Myocyte (in vitro differentiated cells): ENCODE data around the gene LAMA2. TPM values are rescaled to one million over a fixed set of nuclear protein-coding genes. Genes with fewer than 3 reads are reported as not detected.
"Not testable (repeated sequence)": the region's sequence is repeated elsewhere in the genome, so short reads cannot be mapped to it uniquely, and the experiment has no call there.

Experiments
- DNase-seq: peaks from one replicate; pipeline ENCODE4 v3.0.0-alpha.2; 2012; ENCODE audit warnings: low read depth
- total RNA-seq: library from RNA; depleted of rRNA; stranded (reverse); fragments of >200 nt; gene quantifications from 2 replicates; pipeline ENCODE4 v1.2.3, GENCODE V29; 2014

Gene LAMA2
- total RNA-seq, 1 donor from 2014 or later: 137 TPM

DNA sequence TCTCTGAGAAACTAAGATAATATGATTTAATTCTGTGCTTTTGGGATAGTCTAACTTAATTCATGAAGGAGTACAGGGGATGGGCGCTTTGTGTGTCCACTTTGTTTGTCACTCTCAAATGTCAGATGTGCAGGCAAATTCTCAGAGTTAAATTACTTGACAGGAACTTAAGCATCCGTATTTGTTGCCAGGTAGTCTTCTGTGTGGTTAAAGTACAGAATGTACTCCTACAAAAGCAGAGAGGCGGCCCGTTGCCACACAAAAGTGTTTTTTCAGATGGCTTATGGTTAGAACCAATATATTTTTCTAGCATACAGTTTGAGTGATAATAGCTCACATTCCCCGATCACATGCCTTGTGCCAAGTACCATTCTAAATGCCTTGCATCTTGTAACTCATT lies 234.4 kb downstream of the LAMA2 start:
- no peak for DNase-seq

GRCh38 chr6:129120856-129121638 lies 238.1 kb downstream of the LAMA2 start:
- peak; percentile 60 for DNase-seq

GRCh38 chr6:129124347-129124746 lies 241.4 kb downstream of the LAMA2 start:
- no peak for DNase-seq

GRCh38 chr6:129130106-129130505 lies 247.2 kb downstream of the LAMA2 start:
- peak; percentile 46 for DNase-seq

GRCh38 chr6:129130959-129131681 lies 248.2 kb downstream of the LAMA2 start:
- DNase-seq: peak; percentile 20

GRCh38 chr6:129133770-129134192 lies 250.8 kb downstream of the LAMA2 start:
- DNase-seq: peak; percentile 41

DNA sequence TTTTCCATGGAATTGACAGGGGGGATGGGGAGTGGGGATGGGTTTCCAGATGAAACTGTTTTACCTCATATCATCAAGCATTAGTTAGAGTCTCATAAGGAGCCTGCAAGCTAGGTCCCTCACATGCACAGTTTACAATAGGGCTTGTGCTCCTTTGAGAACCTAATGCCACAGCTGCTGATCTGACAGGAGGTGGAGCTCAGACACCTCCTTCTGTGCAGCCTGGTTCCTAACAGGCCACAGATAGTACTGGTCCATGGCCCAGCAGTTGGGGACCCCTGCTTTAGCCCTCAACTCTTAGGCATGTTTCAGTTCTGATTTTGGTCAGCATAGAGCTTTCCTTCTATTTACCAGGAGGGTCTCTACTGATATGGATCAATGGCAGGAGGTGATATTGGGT lies 251.6 kb downstream of the LAMA2 start:
- peak; percentile 32 for DNase-seq

DNA sequence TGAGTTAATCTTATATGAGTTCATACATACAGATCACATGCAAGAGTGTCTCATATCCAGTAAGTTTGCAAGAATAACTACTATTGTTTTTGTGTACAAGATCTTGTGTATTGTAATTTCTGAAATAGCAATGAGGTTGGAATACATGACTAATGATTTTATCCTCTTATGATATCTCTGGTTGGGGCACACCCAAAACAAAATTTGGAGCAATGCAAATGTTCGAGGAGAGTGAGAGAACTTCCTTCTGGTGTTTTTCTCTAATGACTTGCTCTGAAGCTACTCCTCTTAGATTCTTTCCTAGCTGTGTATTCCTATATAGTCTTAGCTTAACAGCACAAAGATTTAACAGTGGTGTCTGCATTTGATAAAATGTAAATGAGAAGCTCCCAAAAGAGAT lies 252.5 kb downstream of the LAMA2 start:
- no peak for DNase-seq

DNA sequence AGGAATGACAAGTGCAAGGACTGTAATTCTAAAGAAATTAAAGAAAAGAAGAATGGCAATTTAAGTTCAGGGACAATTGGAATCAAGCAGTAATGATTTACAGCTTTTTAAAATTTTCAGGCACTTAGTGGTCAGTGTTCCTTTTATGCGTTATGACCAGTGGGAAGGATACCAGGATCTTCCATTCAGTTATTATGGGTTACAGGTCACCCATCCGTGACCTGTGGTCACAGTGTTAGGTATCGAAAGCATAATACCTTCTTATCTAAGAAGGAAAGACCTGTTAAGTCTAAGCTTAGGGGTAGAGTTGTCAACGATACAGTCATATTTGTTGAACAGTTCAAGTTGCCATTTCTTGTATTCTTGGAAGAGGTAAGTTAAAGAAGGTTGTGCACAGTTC lies 253.8 kb downstream of the LAMA2 start:
- no peak for DNase-seq

DNA sequence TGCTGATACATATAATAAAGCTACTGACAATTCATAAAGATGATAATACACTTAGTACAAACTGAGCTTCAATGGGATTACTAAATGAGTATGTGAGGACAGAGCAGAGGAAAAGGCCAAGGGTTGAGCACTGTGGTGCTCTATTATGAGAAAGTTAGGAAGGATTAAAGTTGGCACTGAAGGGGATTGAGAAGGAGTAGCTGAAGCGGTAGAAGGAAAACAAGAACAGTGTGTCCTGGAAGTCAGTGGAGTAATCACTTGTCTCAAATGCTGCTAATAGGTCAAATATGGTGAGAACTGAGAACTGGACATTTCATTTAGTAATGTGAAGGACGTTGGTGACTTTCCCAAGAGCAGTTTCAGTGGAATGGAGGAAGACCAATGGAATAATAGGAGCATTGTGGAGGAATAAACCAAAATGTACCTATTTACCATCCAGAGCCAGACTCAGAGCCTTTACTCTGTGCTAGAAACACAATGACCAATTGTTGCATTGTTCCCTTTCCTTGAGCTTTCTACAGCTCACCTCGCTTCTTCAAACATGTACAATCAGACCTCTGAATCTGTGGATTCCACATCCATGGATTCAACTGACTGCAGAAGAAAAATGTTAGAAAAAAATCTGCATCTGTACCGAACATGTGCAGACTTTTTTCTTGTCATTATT lies 255.9 kb downstream of the LAMA2 start:
- no peak for DNase-seq

DNA sequence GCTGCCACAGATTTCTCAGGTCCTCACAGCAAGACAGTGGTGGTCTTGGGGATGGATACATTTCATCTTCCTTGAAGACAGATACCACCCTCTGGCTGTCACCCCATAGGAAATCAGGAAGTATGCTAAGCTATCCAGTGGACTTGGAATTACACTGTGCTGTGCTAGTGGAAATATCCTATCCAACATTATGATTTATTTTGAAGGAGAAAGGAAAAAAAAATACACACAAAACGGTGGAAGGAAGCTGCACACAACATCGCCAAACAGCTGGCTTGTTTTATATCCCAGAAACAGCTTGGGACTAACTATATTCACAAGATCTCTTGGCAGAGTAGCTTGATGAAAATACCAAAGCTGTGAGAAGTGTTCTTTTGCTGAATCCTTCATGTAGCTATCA lies 257.6 kb downstream of the LAMA2 start:
- peak; percentile 61 for DNase-seq

DNA sequence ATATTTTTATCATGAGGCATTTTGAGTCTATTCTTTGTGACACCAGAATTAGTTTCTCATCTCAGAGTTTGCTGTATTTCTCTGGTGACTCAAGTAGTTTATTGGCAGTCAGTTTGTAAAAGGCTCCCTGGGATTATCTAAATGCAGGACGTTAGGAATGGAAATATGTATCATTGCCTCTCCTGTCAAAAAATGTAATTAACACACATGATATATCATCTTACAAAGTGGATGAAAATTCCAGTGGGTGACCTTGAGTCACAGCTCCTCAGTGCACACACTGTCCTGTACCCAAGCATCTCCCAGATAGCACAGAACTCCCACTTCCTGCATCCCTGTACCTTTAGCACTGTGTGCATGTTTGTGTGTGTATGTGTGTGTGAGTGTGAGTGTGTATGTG lies 258.6 kb downstream of the LAMA2 start:
- peak; percentile 21 for DNase-seq

DNA sequence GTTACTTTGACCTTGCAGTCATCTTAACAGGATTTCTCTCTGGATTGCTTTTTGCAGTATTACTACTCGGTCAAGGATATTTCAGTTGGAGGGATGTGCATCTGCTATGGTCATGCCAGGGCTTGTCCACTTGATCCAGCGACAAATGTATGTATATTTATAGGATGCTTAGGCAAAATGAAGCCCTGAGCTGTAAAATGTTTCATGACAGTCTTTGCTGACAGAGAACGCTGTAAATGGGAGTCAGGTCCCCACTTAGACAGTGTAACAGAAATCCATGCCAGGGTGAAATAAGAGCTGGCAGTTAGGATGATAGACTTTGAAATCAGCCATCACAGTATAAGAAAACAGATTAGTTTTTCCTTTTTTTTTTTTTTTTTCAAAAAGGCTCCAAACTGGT lies 264.0 kb downstream of the LAMA2 start:
- DNase-seq: no peak

DNA sequence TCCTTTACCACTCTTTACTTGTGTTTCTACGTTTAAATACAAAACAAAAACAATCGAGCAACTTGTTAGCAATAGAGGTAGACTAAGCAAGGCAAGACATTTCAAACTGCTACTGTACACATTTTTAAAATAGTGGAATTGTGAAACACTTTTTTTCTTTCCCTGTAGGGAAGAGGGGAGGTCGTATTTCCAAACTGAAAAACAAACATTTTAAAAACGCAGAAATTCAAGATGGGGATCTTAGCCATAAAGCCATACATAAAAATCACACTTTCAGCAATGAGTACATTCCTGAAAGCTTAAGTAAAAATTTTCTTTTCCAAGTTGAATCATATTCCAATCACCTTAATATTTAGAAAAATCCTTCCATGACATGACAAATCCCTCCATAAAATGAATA lies 267.6 kb downstream of the LAMA2 start:
- no peak for DNase-seq

GRCh38 chr6:129153257-129153656 lies 270.3 kb downstream of the LAMA2 start:
- peak; percentile 58 for DNase-seq

DNA sequence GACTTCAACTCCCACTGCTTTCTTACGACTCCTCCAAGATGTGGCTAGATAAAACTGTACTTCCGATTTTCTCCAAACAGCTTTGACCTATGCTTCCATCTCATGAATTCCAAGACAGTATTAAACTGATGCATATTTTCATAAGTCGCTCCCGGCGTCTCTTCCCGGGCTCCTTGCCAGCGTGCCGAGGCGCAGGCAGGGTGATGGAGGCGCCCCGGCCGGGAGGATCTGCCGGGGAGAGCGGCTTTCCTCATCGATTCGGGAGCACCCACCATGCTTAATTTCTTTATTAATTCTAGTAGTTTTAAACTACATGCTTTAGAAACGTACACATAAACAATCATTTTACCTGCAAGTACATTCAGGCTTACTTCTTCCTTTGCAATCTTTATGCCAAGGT lies 276.3 kb downstream of the LAMA2 start:
- DNase-seq: not testable (repeated sequence)

GRCh38 chr6:129162605-129163004 lies 279.7 kb downstream of the LAMA2 start:
- DNase-seq: no peak

- no peak for DNase-seq
Observed at GRCh38 chr6:129163551-129163950, 280.6 kb downstream of the LAMA2 start.

DNA sequence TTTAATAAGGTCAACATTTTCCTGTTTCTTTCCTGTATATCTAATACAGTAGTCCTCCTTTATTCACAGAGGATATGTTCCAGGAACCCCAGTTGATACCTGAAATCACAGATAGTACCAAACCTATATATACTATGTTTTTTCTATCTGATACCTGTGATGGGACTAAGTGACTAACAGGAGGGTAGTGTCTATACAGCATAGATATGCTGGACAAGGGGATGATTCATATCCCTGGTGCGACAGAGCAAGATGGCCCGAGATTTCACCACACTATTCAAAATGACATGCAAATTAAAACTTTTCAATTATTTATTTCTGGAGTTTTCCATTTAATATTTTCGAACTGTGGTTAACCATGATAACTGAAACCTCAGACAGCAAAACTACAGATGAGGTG lies 281.1 kb downstream of the LAMA2 start:
- no peak for DNase-seq

- DNase-seq: not testable (repeated sequence)
Observed at GRCh38 chr6:129172279-129172995, 289.5 kb downstream of the LAMA2 start.

- DNase-seq: no peak
Observed at GRCh38 chr6:129175066-129175465, 292.1 kb downstream of the LAMA2 start.
